ENCODE measurements around the gene LRRC23. TPM values are rescaled to one million over a fixed set of nuclear protein-coding genes. Genes with fewer than 3 reads are reported as not detected.

Gene LRRC23
- total and polyA plus RNA-seq, 2 of the 13 experiments (the other 11 are each of a cell fraction or from before 2014, with no cell fraction given): 6.0 to 7.8 TPM

GRCh38 chr12:6872073-6873048, 32.3 kb upstream of the LRRC23 start (continued):
- TF ChIP-seq ZNF260 (CRISPR knock-in tag; IDR thresholded peaks at IDR 0.05; ENCODE audit: borderline replicate concordance, low read depth) (no peak), HOXD1 (CRISPR knock-in tag; IDR thresholded peaks at IDR 0.05) (peak; percentile 73; the same call in 1 of the 2 replicates), ZNF44 (CRISPR knock-in tag; IDR thresholded peaks at IDR 0.05) (no peak; the same call in 1 of the 2 replicates), MED1 (CRISPR knock-in tag; IDR thresholded peaks at IDR 0.05) (peak; percentile 76), FOXK1 (CRISPR knock-in tag; IDR thresholded peaks at IDR 0.05; ENCODE audit: borderline replicate concordance, low read depth) (peak; percentile 86; the same call in 1 of the 2 replicates), BRF2 (CRISPR knock-in tag; IDR thresholded peaks at IDR 0.05) (peak; percentile 7; the same call in 1 of the 2 replicates), E2F2 (CRISPR knock-in tag; IDR thresholded peaks at IDR 0.05; ENCODE audit: borderline replicate concordance) (0 out of 2 replicates have a peak, but pooled peaks have one; percentile 51), FUBP1 (CRISPR knock-in tag; IDR thresholded peaks at IDR 0.05; ENCODE audit: borderline replicate concordance) (no peak), PRPF4 (IDR thresholded peaks at IDR 0.05; ENCODE audit: low read depth, low read length, poor library complexity, severe bottlenecking) (no peak), ZSCAN31 (CRISPR knock-in tag; IDR thresholded peaks at IDR 0.05; ENCODE audit: low read depth) (peak; percentile 85), TIGD3 (CRISPR knock-in tag; IDR thresholded peaks at IDR 0.05; ENCODE audit: borderline replicate concordance) (no peak), ZNF512B (CRISPR knock-in tag; IDR thresholded peaks at IDR 0.05; ENCODE audit: borderline replicate concordance) (no peak), ZBTB1 (CRISPR knock-in tag; IDR thresholded peaks at IDR 0.05; ENCODE audit: borderline replicate concordance) (0 out of 2 replicates have a peak, but pooled peaks have one; percentile 27), ZBTB38 (CRISPR knock-in tag; IDR thresholded peaks at IDR 0.05) (peak; percentile 65; the same call in 1 of the 2 replicates), ZNF737 (CRISPR knock-in tag; IDR thresholded peaks at IDR 0.05; ENCODE audit: borderline replicate concordance) (0 out of 2 replicates have a peak, but pooled peaks have one; percentile 37), MIXL1 (CRISPR knock-in tag; IDR thresholded peaks at IDR 0.05) (no peak), ZNF713 (CRISPR knock-in tag; IDR thresholded peaks at IDR 0.05) (no peak), EZH2 (conservative IDR thresholded peaks at IDR 0.05; ENCODE audit: low read depth, low read length) (no peak), XRCC5 (optimal IDR thresholded peaks at IDR 0.05; ENCODE audit: low read length) (peak; percentile 92)
